NB4 (cell line): Measurements from ENCODE around the gene MARS1.

Experiments used
- DNase-seq: peaks from one replicate; pipeline ENCODE4 v3.0.0; 2010; ENCODE audit warnings: low read depth
- H3K4me3 ChIP-seq: one replicate; pipeline ENCODE4 v1.5.1; 2011; ENCODE audit warnings: mild to moderate bottlenecking, low read depth, low read length, moderate library complexity
- MYC ChIP-seq: IDR thresholded peaks from 2 replicates; pipeline ENCODE4 v1.6.1; 2011; ENCODE audit warnings: low read depth, low read length
- POLR2A ChIP-seq: IDR thresholded peaks from 2 replicates; pipeline ENCODE4 v1.6.1; 2011; ENCODE audit warnings: mild to moderate bottlenecking; ENCODE audit not compliant: insufficient read length; ENCODE audit errors: extremely low read depth
- TF ChIP-seq, protein P1 (sequence below): IDR thresholded peaks from one replicate; pipeline ENCODE4 v1.5.1; 2012; ENCODE audit warnings: low read depth, low read length
- TF ChIP-seq, protein P2 (sequence below): IDR thresholded peaks from 2 replicates; pipeline ENCODE4 v1.6.1; 2011; ENCODE audit warnings: low read depth, low read length

The MARS1 gene

DNA sequence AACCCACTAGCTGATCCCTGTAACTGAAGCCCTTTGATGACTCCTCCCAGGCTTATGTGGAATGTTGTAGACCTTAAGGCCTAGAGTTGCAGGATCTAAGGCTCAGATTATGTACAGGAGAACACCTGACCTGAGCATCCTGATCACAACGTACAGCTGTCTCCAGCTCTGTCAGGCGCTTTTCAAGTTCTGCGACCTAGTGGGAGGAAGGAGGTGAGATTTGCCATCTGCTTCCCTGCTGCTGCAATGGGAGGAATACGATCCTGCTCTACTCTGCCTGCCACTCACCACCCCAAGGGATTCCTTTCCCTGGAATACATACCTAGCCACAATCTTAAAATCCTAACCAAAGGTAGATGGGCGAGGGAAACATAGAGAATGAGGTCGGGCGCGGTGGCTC is 45.2 kb downstream of the MARS1 start:
- no peak for TF ChIP-seq POLR2A
- TF ChIP-seq, protein P1, sequence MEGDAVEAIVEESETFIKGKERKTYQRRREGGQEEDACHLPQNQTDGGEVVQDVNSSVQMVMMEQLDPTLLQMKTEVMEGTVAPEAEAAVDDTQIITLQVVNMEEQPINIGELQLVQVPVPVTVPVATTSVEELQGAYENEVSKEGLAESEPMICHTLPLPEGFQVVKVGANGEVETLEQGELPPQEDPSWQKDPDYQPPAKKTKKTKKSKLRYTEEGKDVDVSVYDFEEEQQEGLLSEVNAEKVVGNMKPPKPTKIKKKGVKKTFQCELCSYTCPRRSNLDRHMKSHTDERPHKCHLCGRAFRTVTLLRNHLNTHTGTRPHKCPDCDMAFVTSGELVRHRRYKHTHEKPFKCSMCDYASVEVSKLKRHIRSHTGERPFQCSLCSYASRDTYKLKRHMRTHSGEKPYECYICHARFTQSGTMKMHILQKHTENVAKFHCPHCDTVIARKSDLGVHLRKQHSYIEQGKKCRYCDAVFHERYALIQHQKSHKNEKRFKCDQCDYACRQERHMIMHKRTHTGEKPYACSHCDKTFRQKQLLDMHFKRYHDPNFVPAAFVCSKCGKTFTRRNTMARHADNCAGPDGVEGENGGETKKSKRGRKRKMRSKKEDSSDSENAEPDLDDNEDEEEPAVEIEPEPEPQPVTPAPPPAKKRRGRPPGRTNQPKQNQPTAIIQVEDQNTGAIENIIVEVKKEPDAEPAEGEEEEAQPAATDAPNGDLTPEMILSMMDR, result no peak
- no peak overlapping the region for H3K4me3 ChIP-seq
- no peak for DNase-seq

DNA sequence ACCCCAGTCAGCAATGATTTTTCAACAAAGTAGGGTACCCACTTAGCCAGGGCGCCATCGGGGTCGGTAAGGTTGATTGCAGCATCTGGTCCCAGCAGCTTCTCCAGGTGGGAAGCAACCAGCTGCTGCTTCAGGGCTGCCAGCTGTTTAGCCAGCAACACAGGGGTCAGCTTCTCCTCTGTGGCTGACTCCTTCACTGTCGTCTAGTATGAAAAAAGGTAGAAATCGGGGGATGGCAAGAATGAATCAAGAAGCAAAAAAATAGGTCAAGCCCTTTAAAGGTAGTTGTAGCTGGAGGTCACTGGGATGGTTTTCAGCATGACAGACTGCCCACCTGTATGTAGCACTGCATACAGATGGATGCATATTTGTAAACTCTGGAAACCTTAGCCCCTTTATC is 46.4 kb downstream of the MARS1 start:
- no peak overlapping the region for H3K4me3 ChIP-seq
- no peak for TF ChIP-seq POLR2A
- TF ChIP-seq, protein P2, sequence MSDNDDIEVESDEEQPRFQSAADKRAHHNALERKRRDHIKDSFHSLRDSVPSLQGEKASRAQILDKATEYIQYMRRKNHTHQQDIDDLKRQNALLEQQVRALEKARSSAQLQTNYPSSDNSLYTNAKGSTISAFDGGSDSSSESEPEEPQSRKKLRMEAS, result no peak
- TF ChIP-seq, protein P1, result no peak
- TF ChIP-seq MYC, result no peak
- no peak for DNase-seq

DNA sequence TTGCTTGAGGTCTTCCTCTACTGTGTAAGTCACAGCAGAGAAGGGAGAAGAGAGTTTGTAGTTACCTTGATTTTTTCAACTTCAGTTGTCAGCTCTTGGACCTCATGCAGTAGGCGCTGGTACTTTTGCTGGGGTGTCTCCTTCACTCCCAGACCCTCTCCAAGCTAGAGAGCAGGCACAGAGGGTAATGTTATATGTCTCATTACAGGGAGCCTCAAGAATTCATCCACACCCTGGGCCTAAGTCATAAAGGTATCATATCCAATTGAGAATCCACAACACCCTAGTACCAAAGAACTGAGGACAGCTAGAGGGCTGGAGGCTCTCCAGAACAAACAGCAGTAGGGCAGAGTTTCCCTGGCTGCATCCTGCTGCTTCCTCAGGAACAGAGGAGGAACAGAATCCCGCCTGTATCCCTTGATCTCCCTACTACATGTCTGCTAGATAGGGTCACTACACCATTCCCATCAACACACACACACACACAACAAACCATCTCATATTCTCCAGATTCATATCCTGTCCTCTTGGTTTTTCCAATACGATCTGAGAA is 47.2 kb downstream of the MARS1 start:
- TF ChIP-seq, protein P1, result no peak
- TF ChIP-seq, protein P2, result no peak
- TF ChIP-seq POLR2A (no peak), MYC (no peak)
- no peak for DNase-seq
- no peak overlapping the region for H3K4me3 ChIP-seq

DNA sequence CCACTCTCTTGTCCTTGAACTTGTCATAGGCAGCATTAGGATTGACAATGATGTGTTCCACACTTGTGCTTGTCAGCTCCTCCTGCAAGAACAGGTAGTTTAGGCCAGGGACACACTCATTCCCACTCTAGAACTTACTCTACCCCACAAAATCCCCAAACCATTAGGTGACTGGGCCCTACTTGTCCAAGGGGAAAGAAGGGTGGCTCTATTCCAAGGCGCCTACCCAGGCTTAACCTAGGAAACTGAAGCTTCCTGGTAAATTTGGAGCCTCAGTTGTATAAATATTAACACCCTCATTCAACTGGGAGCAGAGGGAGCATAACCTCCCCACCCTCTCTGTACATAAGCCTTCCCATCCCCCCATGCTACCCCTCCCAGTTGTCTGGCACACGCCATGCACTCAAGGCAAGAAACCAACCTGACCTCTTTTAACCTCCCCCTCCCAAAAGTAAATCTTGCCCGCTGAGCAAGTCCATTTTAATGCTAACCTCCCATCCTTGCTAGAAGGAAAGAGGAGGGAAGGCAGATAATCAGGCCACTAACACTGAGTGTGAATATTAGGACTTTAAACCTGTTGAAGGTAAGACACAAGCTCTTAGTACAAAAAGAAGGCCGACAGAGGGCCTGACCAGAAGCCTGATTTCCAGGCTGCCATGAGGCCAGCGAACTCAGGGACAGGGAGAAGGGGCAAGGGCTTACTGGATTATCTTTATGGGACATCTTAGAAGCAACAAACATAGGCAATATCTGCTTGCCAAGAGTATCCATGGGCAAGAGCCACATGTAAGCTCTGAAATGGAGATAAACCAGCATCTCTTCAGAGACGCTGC is 48.1 kb downstream of the MARS1 start:
- H3K4me3 ChIP-seq, result no peak overlapping the region
- DNase-seq, result no peak
- no peak for TF ChIP-seq MYC
- TF ChIP-seq, protein P1, result no peak
- TF ChIP-seq, protein P2, result no peak
- TF ChIP-seq POLR2A, result no peak

DNA sequence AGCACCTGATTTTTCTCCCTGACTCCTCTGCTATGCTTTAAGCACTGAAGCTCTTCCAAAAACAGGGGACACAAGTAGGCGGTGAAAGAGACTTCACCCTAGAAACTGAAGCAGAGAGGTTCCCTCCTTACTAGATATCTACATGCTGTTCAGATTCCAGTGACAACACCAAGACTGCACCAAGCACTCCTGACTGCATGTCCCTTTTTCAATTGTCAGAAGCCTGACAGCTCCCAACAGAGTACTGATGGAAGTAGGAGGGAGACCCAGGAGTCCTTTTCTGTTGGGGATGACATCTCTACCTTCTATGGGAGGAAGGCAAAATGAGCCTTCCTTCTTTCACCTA is 48.7 kb downstream of the MARS1 start:
- no peak for DNase-seq
- H3K4me3 ChIP-seq, result no peak overlapping the region
- TF ChIP-seq, protein P1, result no peak
- TF ChIP-seq, protein P2, result no peak
- TF ChIP-seq POLR2A, result no peak
- TF ChIP-seq MYC, result no peak
